ENCODE data around the gene LRIT2.

Gene LRIT2

GRCh38 chr10:84225427-84226173, at the start of gene LRIT2:
LRIT2 (minus strand) TSS chr10:84225544; CDS start chr10:84225520, 24 bp downstream.
- no peak for DNase-seq (ENCODE audit: low read depth)

- DNase-seq (ENCODE audit: low read depth), result no peak
Measured at GRCh38 chr10:84270708-84271107, 45.4 kb upstream of the LRIT2 start.

GRCh38 chr10:84269773-84270172, 44.4 kb upstream of the LRIT2 start:
- DNase-seq (ENCODE audit: low read depth), result no peak

- DNase-seq (ENCODE audit: low read depth), result no peak
Measured at GRCh38 chr10:84269162-84269561, 43.8 kb upstream of the LRIT2 start.

- DNase-seq (ENCODE audit: low read depth), result peak; percentile 64
Measured at GRCh38 chr10:84267503-84268126, 42.3 kb upstream of the LRIT2 start.

GRCh38 chr10:84265418-84265817, 40.1 kb upstream of the LRIT2 start:
- DNase-seq (ENCODE audit: low read depth), result no peak

GRCh38 chr10:84264611-84265141, 39.3 kb upstream of the LRIT2 start:
- peak; percentile 50 for DNase-seq (ENCODE audit: low read depth)

- no peak for DNase-seq (ENCODE audit: low read depth)
Measured at GRCh38 chr10:84263716-84264115, 38.4 kb upstream of the LRIT2 start.

- no peak for DNase-seq (ENCODE audit: low read depth)
Measured at GRCh38 chr10:84262190-84262956, 37.0 kb upstream of the LRIT2 start.

- DNase-seq (ENCODE audit: low read depth), result no peak
Measured at GRCh38 chr10:84261236-84261915, 36.0 kb upstream of the LRIT2 start.

- DNase-seq (ENCODE audit: low read depth), result no peak
Measured at GRCh38 chr10:84258034-84258695, 32.8 kb upstream of the LRIT2 start.

- no peak for DNase-seq (ENCODE audit: low read depth)
Measured at GRCh38 chr10:84257343-84258020, 32.1 kb upstream of the LRIT2 start.

GRCh38 chr10:84256510-84257342, 31.4 kb upstream of the LRIT2 start:
- DNase-seq (ENCODE audit: low read depth), result peak; percentile 42

- no peak for DNase-seq (ENCODE audit: low read depth)
Measured at GRCh38 chr10:84254552-84255478, 29.5 kb upstream of the LRIT2 start.

GRCh38 chr10:84248794-84249193, 23.4 kb upstream of the LRIT2 start:
- DNase-seq (ENCODE audit: low read depth), result no peak

GRCh38 chr10:84247496-84247895, 22.2 kb upstream of the LRIT2 start:
- DNase-seq (ENCODE audit: low read depth), result no peak

- no peak for DNase-seq (ENCODE audit: low read depth)
Measured at GRCh38 chr10:84244651-84245270, 19.4 kb upstream of the LRIT2 start, which contains the start of gene RGR. RGR (plus strand) TSS chr10:84245053; CDS start chr10:84245091, 38 bp downstream.

- DNase-seq (ENCODE audit: low read depth), result no peak
Measured at GRCh38 chr10:84243759-84244158, 18.4 kb upstream of the LRIT2 start.
